Neural cell (in vitro differentiated cells): ENCODE results near the gene MYO3B. TPM values are rescaled to one million over a fixed set of nuclear protein-coding genes. Genes with fewer than 3 reads are reported as not detected.
"Not testable (repeated sequence)": the region's sequence is repeated elsewhere in the genome, so short reads cannot be mapped to it uniquely, and the experiment has no call there.

Experiments used
- H2AFZ ChIP-seq: fragments of 200-600, 300-800 bp; sonication (generic), shearing (Covaris generic); 2 replicates; pipeline ENCODE4 v1.6.0; 2014; ENCODE audit warnings: low read depth, mild to moderate bottlenecking, antibody characterized with exemption, low read length, moderate library complexity
- H3F3A ChIP-seq: fragments of 200-600 bp; shearing (Covaris generic); 2 replicates; pipeline ENCODE4 v1.6.1; 2016; ENCODE audit warnings: mild to moderate bottlenecking, moderate library complexity, mixed read lengths, antibody characterized with exemption, low read length; ENCODE audit not compliant: insufficient read depth, poor library complexity, severe bottlenecking
- H3K27ac ChIP-seq: fragments of 200-600, 300-800 bp; sonication (generic), shearing (Covaris generic); 2 replicates; pipeline ENCODE4 v1.5.1; 2014; ENCODE audit warnings: mild to moderate bottlenecking, low read length, moderate library complexity
- H3K27me3 ChIP-seq: fragments of 300-800, 200-600 bp; sonication (generic), shearing (Covaris generic); 2 replicates; pipeline ENCODE4 v1.6.0; 2014; ENCODE audit warnings: mild to moderate bottlenecking, low read depth, low read length, moderate library complexity; ENCODE audit not compliant: insufficient read depth
- H3K36me3 ChIP-seq: fragments of 300-800, 200-600 bp; sonication (generic), shearing (Covaris generic); 2 replicates; pipeline ENCODE4 v1.5.1; 2014; ENCODE audit warnings: mild to moderate bottlenecking, antibody characterized with exemption, low read length, moderate library complexity; ENCODE audit not compliant: insufficient read depth
- H3K4me2 ChIP-seq: fragments of 300-800, 200-600 bp; sonication (generic), shearing (Covaris generic); 2 replicates; pipeline ENCODE4 v1.6.0; 2014; ENCODE audit warnings: mild to moderate bottlenecking, low read length
- H3K4me3 ChIP-seq: fragments of 300-800, 200-600 bp; sonication (generic), shearing (Covaris generic); 2 replicates; pipeline ENCODE4 v1.5.1; 2014; ENCODE audit warnings: mild to moderate bottlenecking, low read length, moderate library complexity
- H3K79me2 ChIP-seq: fragments of 200-600 bp; shearing (Covaris generic); replicated peaks from 2 replicates; pipeline ENCODE4 v1.6.0; 2014; ENCODE audit warnings: mild to moderate bottlenecking, low read length, moderate library complexity; ENCODE audit not compliant: insufficient read depth
- H3K9ac ChIP-seq: fragments of 300-800, 200-600 bp; sonication (generic), shearing (Covaris generic); 2 replicates; pipeline ENCODE4 v1.6.1; 2016; ENCODE audit warnings: mild to moderate bottlenecking, low read length, mixed read lengths
- H3K9me2 ChIP-seq: fragments of 200-600 bp; shearing (Covaris generic); 2 replicates; pipeline ENCODE4 v1.6.1; 2016; ENCODE audit warnings: mild to moderate bottlenecking, low read length, mixed read lengths; ENCODE audit not compliant: insufficient read depth
- H3K9me3 ChIP-seq: fragments of 200-600, 300-800 bp; sonication (generic), shearing (Covaris generic); 2 replicates; pipeline ENCODE4 v1.6.1; 2016; ENCODE audit warnings: mild to moderate bottlenecking, mixed run types, low read length, moderate library complexity, mixed read lengths
- H4K20me1 ChIP-seq: fragments of 200-600 bp; shearing (Covaris generic); 2 replicates; pipeline ENCODE4 v1.6.1; 2016; ENCODE audit warnings: mild to moderate bottlenecking, mixed run types; ENCODE audit not compliant: insufficient read depth
- EP300 ChIP-seq: fragments of 450-650 bp; conservative IDR thresholded peaks from 2 replicates; pipeline ENCODE4 v1.6.1; 2014; ENCODE audit warnings: antibody characterized with exemption, mild to moderate bottlenecking, moderate library complexity; ENCODE audit not compliant: poor library complexity, severe bottlenecking
- EZH2 ChIP-seq: fragments of 200-600, 300-800 bp; shearing (Covaris generic), sonication (generic); IDR thresholded peaks from 2 replicates; pipeline ENCODE4 v1.6.1; 2014; ENCODE audit warnings: antibody characterized with exemption, low read length, borderline replicate concordance, mild to moderate bottlenecking; ENCODE audit not compliant: insufficient read depth, poor library complexity, severe bottlenecking
- MXI1 ChIP-seq: fragments of 450-650 bp; conservative IDR thresholded peaks from 2 replicates; pipeline ENCODE4 v1.6.1; 2014; ENCODE audit warnings: antibody characterized with exemption, mild to moderate bottlenecking; ENCODE audit not compliant: poor library complexity, severe bottlenecking
- POLR2AphosphoS5 ChIP-seq: IDR thresholded peaks from 2 replicates; pipeline ENCODE4 v1.6.1; 2012
- RAD21 ChIP-seq: fragments of 450-650 bp; conservative IDR thresholded peaks from 2 replicates; pipeline ENCODE4 v1.6.1; 2014; ENCODE audit warnings: antibody characterized with exemption, mild to moderate bottlenecking, moderate library complexity
- SMC3 ChIP-seq: fragments of 450-650 bp; conservative IDR thresholded peaks from 2 replicates; pipeline ENCODE4 v1.6.1; 2014; ENCODE audit warnings: antibody characterized with exemption, mild to moderate bottlenecking, moderate library complexity; ENCODE audit not compliant: poor library complexity
- TAF1 ChIP-seq: IDR thresholded peaks from 2 replicates; pipeline ENCODE4 v1.6.1; 2012; ENCODE audit warnings: low read depth
- polyA plus RNA-seq: library from polyadenylated mRNA; depleted of rRNA; stranded (reverse); fragments of >200 nt; gene quantifications from 2 replicates; pipeline ENCODE4 v1.2.3, GENCODE V29; 2014
- TF ChIP-seq, protein P1 (sequence below): IDR thresholded peaks from 2 replicates; pipeline ENCODE4 v1.6.1; 2012; ENCODE audit warnings: borderline replicate concordance
- TF ChIP-seq, protein P2 (sequence below): fragments of 450-650 bp; IDR thresholded peaks from 2 replicates; pipeline ENCODE4 v1.5.1; 2014; ENCODE audit warnings: antibody characterized with exemption, mild to moderate bottlenecking, moderate library complexity; ENCODE audit not compliant: poor library complexity, severe bottlenecking

Gene MYO3B
- polyA plus RNA-seq, 1 donor from 2014 or later = 0.11 TPM

DNA sequence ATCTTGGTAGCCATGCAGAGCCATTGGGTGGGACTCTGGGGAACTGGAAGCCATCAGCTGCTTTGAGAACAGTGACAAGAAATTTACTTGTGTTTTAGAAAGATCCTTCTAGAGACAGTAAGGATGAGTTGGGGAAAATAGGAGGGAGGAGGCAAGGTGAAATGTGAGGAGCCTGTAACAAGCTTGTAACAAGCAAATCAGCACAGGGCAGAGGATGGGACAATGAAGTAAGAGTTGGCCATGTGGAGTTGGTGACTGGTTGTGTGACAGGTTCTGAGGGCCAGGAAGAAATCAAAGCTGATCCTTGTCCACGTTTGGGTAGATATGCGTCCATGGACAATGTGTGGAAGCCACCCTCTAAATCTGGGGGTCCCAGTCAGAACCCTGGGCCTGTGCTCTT lies 84.4 kb downstream of the MYO3B start:
- H3K79me2 ChIP-seq = no peaks in the 10 kb centered on the region
- no peaks in the 10 kb centered on the region for H3K9me2 ChIP-seq
- H4K20me1 ChIP-seq = no peaks in the 10 kb centered on the region
- H2AFZ ChIP-seq = no peak overlapping the region
- H3K9ac ChIP-seq = no peak overlapping the region
- H3K9me3 ChIP-seq = no peaks in the 10 kb centered on the region
- no peak overlapping the region for H3K27ac ChIP-seq
- TF ChIP-seq SMC3 (no peak), EZH2 (no peak), TAF1 (no peak)
- no peak overlapping the region for H3K4me3 ChIP-seq
- no peaks in the 10 kb centered on the region for H3F3A ChIP-seq
- H3K36me3 ChIP-seq = no peaks in the 10 kb centered on the region
- no peak overlapping the region for H3K4me2 ChIP-seq
- H3K27me3 ChIP-seq = no peaks in the 10 kb centered on the region

GRCh38 chr2:170262806-170263205 lies 84.9 kb downstream of the MYO3B start:
- H3K4me3 ChIP-seq = no peak overlapping the region

DNA sequence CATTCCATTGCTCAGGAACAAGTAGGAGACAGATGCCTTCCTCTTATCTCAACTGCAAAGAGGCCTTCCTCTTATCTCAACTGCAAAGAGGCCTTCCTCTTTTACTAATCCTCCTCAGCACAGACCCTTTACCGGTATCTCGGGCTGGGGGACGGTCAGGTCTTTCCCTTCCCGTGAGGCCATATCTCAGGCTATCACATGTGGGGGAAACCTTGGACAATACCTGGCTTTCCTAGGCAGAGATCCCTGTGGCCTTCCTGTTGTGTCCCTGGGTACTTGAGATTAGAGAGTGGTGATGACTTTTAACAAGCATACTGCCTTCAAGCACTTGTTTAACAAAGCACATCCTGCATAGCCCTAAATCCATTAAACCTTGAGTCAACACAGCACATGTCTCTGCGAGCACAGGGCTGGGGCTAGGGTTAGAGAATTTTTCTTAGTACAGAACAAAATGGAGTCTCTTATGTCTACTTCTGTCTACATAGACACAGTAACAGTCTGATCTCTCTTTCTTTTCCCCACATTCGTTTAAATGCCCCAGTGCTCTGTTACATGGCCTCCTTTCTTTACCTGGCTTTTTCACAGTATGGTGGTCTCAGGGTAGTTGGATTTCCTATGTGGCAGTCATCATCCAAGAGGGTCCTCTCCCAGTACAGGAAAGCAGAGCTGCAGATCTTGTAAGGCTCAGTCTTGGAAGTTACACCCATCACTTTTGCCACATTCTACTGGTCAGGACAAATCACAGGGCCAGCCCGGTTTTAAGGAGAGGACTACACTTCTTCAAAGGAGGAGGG lies 86.0 kb downstream of the MYO3B start:
- H3K27me3 ChIP-seq, H3K36me3 ChIP-seq, H3K4me2 ChIP-seq, H4K20me1 ChIP-seq, H3K9me2 ChIP-seq, H3K27ac ChIP-seq, H3K9me3 ChIP-seq, H3K9ac ChIP-seq, H3K79me2 ChIP-seq, H3F3A ChIP-seq, H2AFZ ChIP-seq, H3K4me3 ChIP-seq: not testable (repeated sequence)

More at GRCh38 chr2:170262806-170263205, 84.9 kb downstream of the MYO3B start:
- no peaks in the 10 kb centered on the region for H3K36me3 ChIP-seq
- no peaks in the 10 kb centered on the region for H3F3A ChIP-seq
- no peak overlapping the region for H2AFZ ChIP-seq
- H3K9me2 ChIP-seq = no peaks in the 10 kb centered on the region
- no peaks in the 10 kb centered on the region for H3K79me2 ChIP-seq
- H3K27me3 ChIP-seq = no peaks in the 10 kb centered on the region
- no peak overlapping the region for H3K4me2 ChIP-seq
- no peak for TF ChIP-seq TAF1
- no peak for TF ChIP-seq RAD21
- TF ChIP-seq, protein P1, sequence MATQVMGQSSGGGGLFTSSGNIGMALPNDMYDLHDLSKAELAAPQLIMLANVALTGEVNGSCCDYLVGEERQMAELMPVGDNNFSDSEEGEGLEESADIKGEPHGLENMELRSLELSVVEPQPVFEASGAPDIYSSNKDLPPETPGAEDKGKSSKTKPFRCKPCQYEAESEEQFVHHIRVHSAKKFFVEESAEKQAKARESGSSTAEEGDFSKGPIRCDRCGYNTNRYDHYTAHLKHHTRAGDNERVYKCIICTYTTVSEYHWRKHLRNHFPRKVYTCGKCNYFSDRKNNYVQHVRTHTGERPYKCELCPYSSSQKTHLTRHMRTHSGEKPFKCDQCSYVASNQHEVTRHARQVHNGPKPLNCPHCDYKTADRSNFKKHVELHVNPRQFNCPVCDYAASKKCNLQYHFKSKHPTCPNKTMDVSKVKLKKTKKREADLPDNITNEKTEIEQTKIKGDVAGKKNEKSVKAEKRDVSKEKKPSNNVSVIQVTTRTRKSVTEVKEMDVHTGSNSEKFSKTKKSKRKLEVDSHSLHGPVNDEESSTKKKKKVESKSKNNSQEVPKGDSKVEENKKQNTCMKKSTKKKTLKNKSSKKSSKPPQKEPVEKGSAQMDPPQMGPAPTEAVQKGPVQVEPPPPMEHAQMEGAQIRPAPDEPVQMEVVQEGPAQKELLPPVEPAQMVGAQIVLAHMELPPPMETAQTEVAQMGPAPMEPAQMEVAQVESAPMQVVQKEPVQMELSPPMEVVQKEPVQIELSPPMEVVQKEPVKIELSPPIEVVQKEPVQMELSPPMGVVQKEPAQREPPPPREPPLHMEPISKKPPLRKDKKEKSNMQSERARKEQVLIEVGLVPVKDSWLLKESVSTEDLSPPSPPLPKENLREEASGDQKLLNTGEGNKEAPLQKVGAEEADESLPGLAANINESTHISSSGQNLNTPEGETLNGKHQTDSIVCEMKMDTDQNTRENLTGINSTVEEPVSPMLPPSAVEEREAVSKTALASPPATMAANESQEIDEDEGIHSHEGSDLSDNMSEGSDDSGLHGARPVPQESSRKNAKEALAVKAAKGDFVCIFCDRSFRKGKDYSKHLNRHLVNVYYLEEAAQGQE = no peak
- no peak for TF ChIP-seq POLR2AphosphoS5
- no peak for TF ChIP-seq EP300
- no peak for TF ChIP-seq MXI1
- TF ChIP-seq EZH2 = no peak
- TF ChIP-seq, protein P2, sequence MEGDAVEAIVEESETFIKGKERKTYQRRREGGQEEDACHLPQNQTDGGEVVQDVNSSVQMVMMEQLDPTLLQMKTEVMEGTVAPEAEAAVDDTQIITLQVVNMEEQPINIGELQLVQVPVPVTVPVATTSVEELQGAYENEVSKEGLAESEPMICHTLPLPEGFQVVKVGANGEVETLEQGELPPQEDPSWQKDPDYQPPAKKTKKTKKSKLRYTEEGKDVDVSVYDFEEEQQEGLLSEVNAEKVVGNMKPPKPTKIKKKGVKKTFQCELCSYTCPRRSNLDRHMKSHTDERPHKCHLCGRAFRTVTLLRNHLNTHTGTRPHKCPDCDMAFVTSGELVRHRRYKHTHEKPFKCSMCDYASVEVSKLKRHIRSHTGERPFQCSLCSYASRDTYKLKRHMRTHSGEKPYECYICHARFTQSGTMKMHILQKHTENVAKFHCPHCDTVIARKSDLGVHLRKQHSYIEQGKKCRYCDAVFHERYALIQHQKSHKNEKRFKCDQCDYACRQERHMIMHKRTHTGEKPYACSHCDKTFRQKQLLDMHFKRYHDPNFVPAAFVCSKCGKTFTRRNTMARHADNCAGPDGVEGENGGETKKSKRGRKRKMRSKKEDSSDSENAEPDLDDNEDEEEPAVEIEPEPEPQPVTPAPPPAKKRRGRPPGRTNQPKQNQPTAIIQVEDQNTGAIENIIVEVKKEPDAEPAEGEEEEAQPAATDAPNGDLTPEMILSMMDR = no peak
- no peak for TF ChIP-seq SMC3
- H3K27ac ChIP-seq = no peak overlapping the region
- H3K9me3 ChIP-seq = no peaks in the 10 kb centered on the region
- H4K20me1 ChIP-seq = no peaks in the 10 kb centered on the region
- H3K9ac ChIP-seq = no peak overlapping the region
